Activated CD4-positive, alpha-beta T cell treated with anti-CD3 and anti-CD28 coated beads for 1 hour (primary cell): ENCODE measurements around the gene PCSK6.
"Not testable (repeated sequence)": the region's sequence is repeated elsewhere in the genome, so short reads cannot be mapped to it uniquely, and the experiment has no call there.

Experiments
- DNase-seq: peaks from one replicate; pipeline ENCODE4 v3.0.0-alpha.2; 2020

PCSK6 gene

DNA sequence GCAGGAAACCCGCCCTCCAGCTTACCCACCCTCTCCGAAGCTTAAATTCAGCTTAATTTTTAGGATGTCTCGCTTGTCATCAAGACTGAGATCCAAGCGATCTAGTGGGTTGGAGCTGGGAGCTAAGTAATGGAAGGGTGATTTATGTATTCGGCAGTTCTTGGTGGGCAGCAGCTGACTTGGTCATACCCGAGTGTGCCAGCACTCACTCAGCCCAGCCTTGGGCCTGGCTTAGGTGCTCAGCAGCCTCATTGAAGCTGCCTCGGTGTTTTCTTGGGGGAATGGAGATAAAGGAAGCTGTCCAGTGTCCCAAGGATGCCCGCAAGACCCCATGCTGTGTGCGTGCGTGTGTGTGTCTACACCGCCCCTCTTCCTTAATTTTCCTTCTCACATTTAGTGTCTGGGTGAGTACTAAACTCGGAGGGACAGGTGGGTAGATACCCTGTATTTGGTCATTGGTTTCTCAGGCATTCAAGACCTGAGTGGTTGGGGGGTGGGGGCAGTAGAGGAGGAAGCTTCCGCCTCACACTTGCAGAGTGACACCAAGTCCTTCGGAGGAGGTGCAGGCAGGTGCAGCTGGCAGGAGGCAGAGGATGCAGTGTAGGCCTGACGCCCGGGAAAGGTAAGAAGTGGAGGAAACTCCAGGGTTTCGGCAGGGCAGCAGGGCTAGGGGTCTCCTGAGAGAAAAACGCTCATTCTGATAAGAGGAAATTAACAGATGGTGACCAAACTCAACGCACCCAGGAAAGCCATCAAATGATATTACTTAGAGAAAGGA lies 92.8 kb downstream of the PCSK6 start:
- DNase-seq: no peak

GRCh38 chr15:101394654-101395053 lies 94.9 kb downstream of the PCSK6 start:
- no peak for DNase-seq

DNA sequence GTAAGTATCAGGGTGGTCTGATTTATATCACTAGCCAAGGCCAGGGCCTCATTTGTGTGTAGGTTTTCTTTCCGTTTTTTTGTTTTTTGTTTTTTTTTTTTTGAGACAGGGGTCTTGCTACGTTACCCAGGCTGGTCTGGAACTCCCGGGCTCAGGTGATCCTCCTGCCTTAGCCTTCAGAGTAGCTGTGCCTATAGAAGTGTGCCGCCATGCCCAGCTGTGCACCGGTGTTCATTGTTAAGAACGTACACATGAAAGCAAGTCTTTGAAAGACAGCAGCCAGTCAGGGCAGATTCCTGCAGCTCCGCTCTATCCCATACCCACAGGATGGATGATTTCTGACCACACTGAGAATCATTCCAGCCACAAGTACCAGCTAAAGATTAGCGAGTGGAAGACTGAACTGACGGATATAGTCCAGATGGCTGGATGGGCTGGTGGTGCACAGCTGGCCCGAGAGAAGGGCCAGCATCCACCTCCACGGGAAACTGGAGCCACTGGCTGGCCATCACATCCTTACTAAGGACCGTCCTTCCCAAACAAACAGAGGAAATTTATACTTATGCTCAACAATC lies 95.4 kb downstream of the PCSK6 start:
- no peak for DNase-seq

DNA sequence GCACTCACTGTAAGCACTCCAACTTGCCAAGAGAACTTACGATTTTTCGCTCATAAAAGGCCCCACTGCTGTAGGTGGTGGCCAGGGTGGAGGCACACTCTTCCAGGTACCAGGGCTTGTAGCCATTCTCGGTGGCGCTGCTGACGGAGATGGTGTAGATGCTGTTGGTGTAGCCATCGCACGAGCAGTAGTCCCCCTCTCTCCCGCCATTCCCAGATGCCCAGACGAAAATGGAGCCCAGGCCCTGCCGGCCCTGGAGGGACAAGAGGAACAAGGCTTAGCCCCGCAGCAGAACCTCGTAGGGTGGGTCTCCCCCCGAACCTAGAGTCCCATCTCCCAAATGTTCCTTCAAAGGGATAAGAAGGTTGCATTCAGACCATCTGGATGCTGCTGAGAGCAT lies 96.3 kb downstream of the PCSK6 start:
- no peak for DNase-seq

- no peak for DNase-seq
These were observed 97.4 kb downstream of the PCSK6 start for GRCh38 chr15:101391981-101392640.

DNA sequence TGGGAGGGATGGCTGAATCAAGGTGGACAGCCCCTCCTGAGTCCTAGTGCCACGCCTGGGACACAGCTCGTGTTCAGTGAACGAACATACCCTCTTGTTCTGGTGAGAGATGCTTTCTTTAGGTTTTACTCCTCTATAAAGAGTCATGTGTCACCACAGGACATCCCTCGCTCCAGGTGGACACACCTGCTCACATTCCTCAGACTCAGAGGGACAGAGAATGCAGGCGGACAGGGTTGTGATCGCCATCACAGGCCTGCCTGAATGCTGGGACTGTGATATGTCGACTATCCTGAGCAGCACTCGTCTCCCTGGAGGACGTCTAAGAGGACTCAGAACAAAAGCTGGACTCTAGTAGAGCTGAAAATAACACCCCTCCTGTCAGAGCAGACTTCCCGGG lies 98.1 kb downstream of the PCSK6 start:
- DNase-seq: no peak

DNA sequence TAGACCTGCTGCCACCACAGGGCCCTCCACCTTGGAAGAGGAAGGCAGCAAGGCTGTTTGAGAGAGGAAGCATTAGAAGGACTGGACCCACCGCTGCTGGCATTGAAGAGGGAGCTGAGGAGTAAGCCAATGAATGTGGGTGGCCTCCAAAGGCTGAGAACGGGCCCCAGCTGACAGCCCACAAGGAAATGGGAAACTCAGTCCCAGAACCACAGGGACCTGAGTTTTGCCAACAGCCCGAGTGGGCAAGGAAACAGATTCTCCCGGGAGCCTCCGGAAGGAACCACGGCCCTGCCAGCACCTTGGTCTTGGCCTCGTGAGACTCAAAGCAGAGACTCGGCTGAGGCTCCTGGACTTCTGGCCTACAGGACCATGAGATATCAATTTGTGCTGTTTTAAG lies 99.0 kb downstream of the PCSK6 start:
- no peak for DNase-seq

- no peak for DNase-seq
These were observed 99.4 kb downstream of the PCSK6 start for GRCh38 chr15:101390060-101390459.

DNA sequence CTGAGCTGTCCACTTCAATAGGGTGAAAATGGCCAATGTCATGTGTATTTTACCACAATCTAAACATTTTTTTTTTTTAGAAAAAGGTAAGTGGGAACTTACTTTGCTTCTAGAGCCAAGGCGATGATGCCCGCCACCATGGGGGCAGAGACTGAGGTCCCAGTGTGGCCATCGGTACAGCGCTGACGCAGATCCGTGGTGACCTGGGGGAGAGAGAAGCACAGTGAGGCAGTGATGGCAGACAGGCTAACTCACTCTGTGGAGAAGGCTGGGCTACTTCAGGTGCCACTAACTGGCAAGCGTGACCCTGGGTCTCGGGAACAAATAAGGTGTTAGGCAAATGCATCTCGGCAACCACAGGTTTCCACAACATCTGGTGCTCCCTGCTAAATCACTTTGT lies 100.1 kb downstream of the PCSK6 start:
- no peak for DNase-seq

DNA sequence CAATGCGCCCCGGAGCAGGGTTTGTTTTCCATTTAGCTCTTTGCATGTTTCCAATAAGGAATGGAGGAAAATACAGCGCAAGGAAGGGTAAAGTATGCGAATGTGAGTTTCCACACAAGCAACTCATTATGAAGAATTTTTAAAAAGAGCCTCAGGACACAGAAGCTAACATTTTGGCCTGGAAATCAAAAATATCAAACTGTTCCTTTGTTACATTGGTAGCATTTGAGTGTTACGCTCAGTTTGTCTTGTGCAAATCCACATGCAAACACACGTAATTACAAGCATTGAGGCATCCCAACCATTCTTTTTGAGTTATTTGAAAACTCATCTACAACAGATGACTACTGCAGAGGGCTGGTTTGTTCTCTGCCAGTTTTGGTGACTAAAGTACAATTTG lies 101.5 kb downstream of the PCSK6 start:
- no peak for DNase-seq

- DNase-seq: no peak
These were observed 101.9 kb downstream of the PCSK6 start for GRCh38 chr15:101387574-101387973.

DNA sequence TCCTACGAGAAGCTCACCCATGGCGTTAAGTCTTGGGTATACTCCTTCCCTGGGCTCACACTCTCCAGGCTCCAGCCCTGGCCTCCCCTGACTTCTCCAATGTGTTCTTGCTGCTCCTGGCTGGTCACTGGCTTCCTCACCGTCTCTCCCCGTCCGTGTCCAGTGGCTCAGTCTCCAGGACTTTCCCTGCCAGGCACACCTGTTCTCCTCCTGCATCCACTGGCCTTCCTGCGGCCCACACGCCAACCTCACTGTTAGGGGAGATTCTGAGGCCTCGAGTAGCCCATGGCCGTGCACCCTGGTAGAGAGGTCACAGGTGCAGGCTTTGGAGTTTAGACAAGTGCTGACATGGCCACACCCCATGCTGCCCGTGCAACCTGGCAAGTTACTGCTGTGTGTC lies 102.5 kb downstream of the PCSK6 start:
- no peak for DNase-seq

- DNase-seq: no peak
These were observed 103.5 kb downstream of the PCSK6 start for GRCh38 chr15:101386006-101386405.

DNA sequence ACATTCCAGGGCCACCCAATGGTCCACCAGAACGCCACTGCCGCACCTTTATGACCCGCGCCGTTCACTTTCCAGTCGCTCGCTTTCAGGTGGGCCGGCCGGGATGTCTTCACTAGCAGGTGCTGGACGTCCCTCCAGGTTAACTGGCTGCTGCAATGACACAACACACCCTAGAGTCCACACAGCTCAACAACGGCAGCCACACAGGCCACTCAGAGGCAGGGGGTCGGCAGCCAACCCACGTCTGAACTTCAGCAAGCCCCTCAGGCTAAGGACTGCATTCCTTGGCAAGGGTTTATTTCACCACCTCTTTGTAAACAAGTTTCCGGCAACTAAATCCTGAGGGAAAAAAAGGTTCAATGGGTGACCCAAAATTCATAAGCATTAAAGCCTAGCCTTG lies 105.2 kb downstream of the PCSK6 start:
- no peak for DNase-seq

- no peak for DNase-seq
These were observed 107.0 kb downstream of the PCSK6 start for GRCh38 chr15:101382544-101382943.

DNA sequence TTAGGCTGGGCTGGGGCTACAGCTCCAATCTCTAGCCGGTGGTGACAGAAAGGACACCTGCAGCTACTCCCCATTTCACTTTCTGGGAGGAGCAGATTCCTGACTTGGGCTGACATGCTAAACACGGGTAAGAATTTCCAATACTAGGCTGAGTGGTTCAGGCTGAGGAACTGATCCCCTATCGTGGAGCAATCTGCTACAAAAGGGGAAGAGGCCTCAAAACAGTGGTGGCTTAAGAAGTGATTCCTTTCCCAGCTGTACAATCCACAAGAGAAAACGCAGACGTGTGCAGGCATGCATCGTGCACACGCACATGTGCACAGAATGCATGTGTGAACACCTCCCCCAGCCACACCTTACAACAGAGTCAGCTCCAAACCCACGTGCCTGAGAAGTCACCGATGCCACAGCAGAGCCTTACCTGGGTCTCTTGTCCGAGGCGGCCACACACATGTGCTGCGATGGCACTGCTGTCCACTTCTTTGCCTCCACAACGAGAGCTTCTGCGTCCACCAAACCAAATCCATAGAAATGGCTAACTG lies 107.8 kb downstream of the PCSK6 start:
- no peak for DNase-seq

GRCh38 chr15:101380146-101380545 lies 109.4 kb downstream of the PCSK6 start:
- DNase-seq: no peak

GRCh38 chr15:101379647-101380046 lies 109.9 kb downstream of the PCSK6 start:
- no peak for DNase-seq

DNA sequence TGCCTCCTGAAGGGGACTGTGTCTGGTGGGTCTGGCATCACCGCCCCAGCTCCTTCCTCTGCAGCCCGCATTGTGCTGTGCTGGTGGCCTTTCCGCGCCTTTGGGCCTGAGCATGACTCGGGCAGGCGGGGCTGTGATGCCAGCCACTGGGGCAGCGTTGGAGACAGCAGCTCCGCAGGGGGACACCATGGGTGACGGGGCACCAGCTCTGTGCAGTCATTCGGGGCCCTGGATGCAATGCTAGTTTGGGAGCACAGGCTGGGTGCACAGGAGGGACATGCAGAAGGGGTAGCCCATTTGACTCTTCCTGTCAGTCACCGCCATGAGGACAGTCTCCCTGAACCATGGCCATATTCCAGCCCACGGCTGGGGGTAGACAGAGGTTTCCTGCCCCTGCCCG lies 110.6 kb downstream of the PCSK6 start:
- DNase-seq: no peak

- no peak for DNase-seq
These were observed 111.2 kb downstream of the PCSK6 start for GRCh38 chr15:101378171-101378755.

GRCh38 chr15:101376615-101377395 lies 112.7 kb downstream of the PCSK6 start:
- DNase-seq: no peak

GRCh38 chr15:101375006-101375405 lies 114.5 kb downstream of the PCSK6 start:
- DNase-seq: not testable (repeated sequence)

GRCh38 chr15:101374326-101374725 lies 115.2 kb downstream of the PCSK6 start:
- no peak for DNase-seq
